Measurements from ENCODE around the gene ZFAND5.

The ZFAND5 gene

GRCh38 chr9:72399391-72399790, 34.4 kb upstream of the ZFAND5 start:
- TF ChIP-seq CTCF (conservative IDR thresholded peaks at IDR 0.05) = no peak
- H3K27ac ChIP-seq = no peak overlapping the region

GRCh38 chr9:72396247-72397091, 31.5 kb upstream of the ZFAND5 start:
- H3K27ac ChIP-seq = peak overlapping the region; percentile 51
- TF ChIP-seq CTCF (conservative IDR thresholded peaks at IDR 0.05) = no peak

GRCh38 chr9:72394066-72394465, 29.1 kb upstream of the ZFAND5 start:
- H3K27ac ChIP-seq = no peak overlapping the region
- TF ChIP-seq CTCF (conservative IDR thresholded peaks at IDR 0.05) = no peak

- TF ChIP-seq CTCF (conservative IDR thresholded peaks at IDR 0.05) = no peak
- H3K27ac ChIP-seq = no peak overlapping the region
These were observed 25.9 kb upstream of the ZFAND5 start for GRCh38 chr9:72390907-72391306.

GRCh38 chr9:72386186-72386585, 21.2 kb upstream of the ZFAND5 start:
- TF ChIP-seq CTCF (conservative IDR thresholded peaks at IDR 0.05) = no peak
- H3K27ac ChIP-seq = no peak overlapping the region

- no peak overlapping the region for H3K27ac ChIP-seq
- TF ChIP-seq CTCF (conservative IDR thresholded peaks at IDR 0.05) = no peak
These were observed 19.9 kb upstream of the ZFAND5 start for GRCh38 chr9:72384710-72385485.

- TF ChIP-seq CTCF (conservative IDR thresholded peaks at IDR 0.05) = no peak
- H3K27ac ChIP-seq = no peak overlapping the region
These were observed 19.1 kb upstream of the ZFAND5 start for GRCh38 chr9:72383978-72384709.
